GM12892 (cell line): ENCODE data around the gene ADO.

Experiments
- DNase-seq: peaks from one replicate; pipeline ENCODE4 v3.0.0; 2011; ENCODE audit not compliant: insufficient read length
- FAIRE-seq: peaks from 2 replicates; lab custom pipeline; 2011; peaks lifted over from hg19 to GRCh38; lab: Jason Lieb, UNC
- POLR2A ChIP-seq: IDR thresholded peaks from 2 replicates; pipeline ENCODE4 v1.6.1; 2011; ENCODE audit warnings: low read depth, low read length, control low read depth
- POLR2AphosphoS5 ChIP-seq: IDR thresholded peaks from 2 replicates; pipeline ENCODE4 v1.6.1; 2011; ENCODE audit warnings: low read depth, low read length, control low read depth
- TAF1 ChIP-seq: IDR thresholded peaks from 2 replicates; pipeline ENCODE4 v1.6.1; 2011; ENCODE audit warnings: low read depth, mild to moderate bottlenecking, control low read depth, low read length, borderline replicate concordance

The ADO gene

DNA sequence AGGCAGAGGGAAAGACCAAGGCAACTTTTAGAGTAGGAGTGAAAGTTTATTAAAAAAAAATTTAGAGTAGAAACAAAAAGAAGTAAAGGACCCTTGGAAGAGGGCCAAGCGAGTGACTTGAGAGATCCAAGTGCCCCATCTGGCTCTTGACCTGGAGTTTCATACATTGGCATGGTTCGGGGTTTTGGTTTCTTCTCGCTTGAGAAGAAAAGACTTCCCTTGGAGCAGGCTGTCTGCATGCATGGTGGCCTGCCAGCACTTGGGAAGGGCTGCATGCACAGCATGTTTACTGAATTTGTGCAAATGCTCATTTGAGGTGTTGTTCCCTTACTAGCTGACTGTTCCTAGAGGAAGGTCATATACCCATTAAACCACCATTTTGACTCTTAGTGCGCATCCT, 8.8 kb upstream of the ADO start:
- FAIRE-seq (no peak), DNase-seq (no peak)
- TF ChIP-seq POLR2A (no peak), POLR2AphosphoS5 (no peak), TAF1 (no peak)

DNA sequence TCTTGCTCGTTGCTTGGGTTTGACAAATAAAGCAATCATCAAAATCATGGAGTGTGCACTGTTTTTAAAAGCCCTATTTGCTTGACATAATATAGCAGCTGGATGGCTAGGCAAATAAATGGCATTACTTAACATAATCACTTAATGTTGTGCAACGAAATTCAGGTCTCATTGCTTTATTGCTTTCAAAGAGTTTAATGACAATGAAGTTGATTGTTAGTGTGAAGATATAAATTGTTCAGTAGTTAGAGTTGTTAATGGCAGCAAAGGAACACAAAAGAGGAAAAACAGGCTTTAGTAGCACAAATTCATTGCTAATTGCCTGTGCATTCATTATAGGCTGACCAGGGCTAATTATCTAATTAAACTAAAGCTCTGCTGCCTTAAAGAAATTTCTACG, 7.6 kb upstream of the ADO start:
- DNase-seq (no peak), FAIRE-seq (no peak)
- no peak for TF ChIP-seq POLR2A
- TF ChIP-seq POLR2AphosphoS5, result no peak
- no peak for TF ChIP-seq TAF1

DNA sequence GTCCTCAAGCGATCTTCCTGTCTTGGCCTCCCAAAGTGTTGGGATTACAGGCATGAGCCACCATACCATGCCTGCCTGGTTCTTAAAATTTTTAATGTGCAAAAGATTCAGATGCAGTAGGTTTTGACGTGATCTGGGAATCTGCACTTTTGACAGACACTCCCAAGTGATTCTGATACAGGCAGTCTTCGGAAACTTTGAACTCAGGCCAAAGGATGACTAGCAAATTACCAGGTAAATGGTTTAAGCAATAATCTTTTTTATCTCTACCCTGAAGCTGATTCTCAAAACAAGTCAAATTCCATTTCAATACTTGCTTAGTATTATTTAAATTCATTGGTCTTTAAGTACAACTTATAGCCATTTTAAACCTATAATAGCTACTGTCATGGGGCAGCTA, 2.6 kb upstream of the ADO start:
- TF ChIP-seq POLR2AphosphoS5, result no peak
- no peak for TF ChIP-seq TAF1
- no peak for TF ChIP-seq POLR2A
- no peak for FAIRE-seq
- no peak for DNase-seq

DNA sequence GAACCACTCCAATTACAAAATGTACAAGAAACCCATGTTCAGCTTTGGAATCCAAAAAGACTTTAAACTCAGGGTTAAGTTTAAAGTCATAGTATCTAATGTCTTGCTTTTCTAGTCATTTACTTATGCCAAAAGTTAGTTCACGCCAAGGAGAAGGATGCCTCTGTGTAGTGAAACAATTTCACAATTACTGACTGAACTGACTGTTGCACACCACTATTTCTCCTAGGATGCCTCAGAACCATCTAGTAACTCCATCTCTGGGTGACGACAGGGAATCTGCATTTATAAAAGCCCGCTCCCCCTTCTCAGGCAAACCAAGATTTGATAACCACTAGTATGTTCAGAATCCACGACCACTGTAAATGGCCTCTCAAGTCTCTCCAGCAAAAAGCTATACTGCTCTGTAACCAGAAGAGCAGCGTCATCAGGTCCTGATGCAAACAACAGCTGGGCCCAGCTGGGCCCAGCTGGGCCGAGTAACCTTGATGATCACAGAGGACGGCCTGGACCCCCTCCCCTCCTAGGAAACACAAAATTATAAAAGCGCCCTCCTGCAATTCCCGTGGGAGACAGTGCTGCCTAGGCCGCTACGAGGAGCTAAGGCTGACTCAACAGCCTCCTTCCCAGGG, 680 bp upstream of the ADO start:
- peak; percentile 82 for FAIRE-seq
- no peak for DNase-seq
- TF ChIP-seq TAF1, result no peak
- TF ChIP-seq POLR2AphosphoS5, result no peak
- TF ChIP-seq POLR2A, result no peak

DNA sequence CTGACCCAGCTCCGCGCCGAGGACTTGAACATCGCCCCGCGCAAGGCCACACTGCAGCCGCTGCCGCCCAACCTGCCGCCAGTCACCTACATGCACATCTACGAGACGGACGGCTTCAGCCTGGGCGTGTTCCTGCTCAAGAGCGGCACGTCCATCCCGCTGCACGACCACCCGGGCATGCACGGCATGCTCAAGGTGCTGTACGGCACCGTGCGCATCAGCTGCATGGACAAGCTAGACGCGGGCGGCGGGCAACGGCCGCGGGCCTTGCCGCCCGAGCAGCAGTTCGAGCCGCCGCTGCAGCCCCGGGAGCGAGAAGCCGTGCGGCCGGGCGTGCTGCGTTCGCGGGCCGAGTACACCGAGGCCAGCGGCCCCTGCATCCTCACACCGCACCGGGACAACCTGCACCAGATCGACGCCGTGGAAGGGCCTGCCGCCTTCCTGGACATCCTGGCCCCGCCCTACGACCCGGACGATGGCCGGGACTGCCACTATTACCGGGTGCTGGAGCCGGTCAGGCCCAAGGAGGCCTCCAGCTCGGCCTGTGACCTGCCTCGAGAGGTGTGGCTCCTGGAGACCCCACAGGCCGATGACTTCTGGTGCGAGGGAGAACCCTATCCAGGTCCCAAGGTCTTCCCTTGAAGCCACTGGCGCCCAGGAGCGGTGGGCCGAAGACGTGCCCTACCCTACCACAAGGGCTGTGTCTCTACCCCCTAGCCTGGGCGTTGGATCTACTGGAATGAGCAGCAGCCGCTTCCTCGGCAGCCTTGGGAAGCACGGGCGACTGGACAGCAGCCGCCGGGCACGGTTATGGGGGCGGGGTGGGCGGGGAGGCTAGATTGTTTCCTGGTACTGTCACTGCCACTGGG, 945 bp downstream of the ADO start:
- no peak for DNase-seq
- peak; percentile 77 for FAIRE-seq
- TF ChIP-seq POLR2AphosphoS5, result no peak
- TF ChIP-seq POLR2A, result no peak; the same call in 1 of the 2 replicates
- no peak for TF ChIP-seq TAF1

DNA sequence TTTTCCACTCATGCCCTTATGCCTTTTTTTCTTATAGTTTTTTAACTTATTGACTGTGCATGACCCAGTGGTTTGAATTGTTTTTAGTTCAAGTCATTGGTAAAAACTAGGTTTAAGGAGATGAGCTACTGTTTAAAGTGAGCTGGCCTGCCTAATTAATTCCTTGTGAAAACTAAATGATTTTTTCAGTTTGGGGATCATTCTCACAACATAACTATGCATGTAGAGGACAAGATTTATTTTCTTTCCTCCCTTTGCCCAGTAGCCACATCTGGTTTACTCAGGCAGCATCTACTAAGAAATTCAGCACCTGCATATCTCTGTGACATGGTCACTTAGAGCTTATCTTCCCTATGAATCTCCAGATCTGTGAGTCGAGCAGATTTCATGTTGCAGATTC, 1.7 kb downstream of the ADO start:
- DNase-seq (no peak), FAIRE-seq (no peak)

DNA sequence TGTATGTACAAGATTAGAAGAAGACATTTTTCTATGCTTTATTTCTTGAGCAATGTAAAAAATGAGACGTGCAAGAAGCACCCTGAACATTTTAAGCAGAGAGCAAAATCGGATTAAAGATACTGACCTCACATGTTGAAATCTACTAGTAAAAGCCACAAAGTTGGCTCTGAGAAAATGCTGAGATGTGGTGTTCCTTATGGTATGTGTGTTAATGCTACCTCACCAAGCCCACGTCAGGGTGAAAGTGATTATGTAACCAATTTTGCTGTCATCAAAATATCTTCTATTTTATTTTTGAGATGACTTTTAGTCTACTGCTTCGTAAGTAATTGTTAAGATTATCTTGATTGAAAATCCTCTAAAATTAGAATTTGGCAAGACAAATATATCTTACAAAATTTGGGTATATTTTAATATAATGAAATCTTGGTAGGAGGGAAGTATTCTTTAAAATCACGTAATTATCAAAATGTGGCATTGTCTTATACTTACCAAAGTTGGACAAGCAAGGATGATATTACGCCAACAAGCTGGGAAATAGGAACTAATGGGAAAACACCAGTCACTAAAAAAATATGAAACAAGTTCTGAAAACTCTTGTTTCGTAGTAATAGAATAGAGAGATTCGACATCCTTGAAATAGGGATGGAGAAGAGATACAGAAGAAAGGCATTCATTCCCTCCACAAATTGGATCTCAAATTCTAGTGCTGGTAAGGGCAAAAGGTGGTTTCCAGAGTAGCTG, 5.8 kb downstream of the ADO start:
- DNase-seq (no peak), FAIRE-seq (peak; percentile 54)
- no peak; the same call in 1 of the 2 replicates for TF ChIP-seq POLR2A
- TF ChIP-seq TAF1, result no peak
- no peak for TF ChIP-seq POLR2AphosphoS5

More for the DNA sequence above, 1.7 kb downstream of the ADO start:
- TF ChIP-seq TAF1 (no peak), POLR2A (no peak), POLR2AphosphoS5 (no peak)

DNA sequence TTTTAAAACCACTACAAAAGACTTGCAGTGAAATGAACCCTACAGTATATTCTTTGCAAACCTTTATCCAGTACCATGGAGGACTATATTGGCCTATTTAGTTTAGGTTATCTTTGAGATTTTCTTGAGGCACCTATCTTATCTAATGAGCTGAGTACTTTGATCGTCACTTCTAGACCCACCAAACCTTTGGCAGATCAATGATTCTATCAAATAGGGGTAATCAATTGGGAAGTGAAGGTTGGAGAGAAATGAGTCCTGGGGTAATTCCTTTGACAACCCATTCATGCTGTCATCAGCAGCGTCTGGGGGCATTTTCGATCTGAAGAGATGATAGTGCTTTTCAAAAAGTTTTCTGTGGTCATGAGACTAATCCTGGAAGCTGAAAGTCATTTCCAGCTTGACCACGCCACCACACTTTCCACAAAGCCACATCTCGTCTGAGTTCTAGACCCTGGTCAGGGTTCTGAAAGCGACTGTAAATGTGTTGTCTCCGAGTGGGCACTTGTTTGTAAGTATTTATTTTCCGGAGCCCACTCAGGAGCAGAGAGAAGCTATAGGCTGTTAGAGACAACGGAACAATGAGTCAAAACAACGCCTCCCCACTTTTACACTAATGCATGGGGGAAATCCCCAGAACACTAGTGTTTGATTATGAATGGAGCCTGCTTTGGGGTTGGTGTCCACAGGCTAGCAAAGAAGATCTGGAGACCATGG, 6.8 kb downstream of the ADO start:
- DNase-seq, result peak; percentile 42
- TF ChIP-seq TAF1 (peak; percentile 39; the same call in 1 of the 2 replicates), POLR2AphosphoS5 (peak; percentile 94), POLR2A (peak; percentile 74)
- peak; percentile 97 for FAIRE-seq

DNA sequence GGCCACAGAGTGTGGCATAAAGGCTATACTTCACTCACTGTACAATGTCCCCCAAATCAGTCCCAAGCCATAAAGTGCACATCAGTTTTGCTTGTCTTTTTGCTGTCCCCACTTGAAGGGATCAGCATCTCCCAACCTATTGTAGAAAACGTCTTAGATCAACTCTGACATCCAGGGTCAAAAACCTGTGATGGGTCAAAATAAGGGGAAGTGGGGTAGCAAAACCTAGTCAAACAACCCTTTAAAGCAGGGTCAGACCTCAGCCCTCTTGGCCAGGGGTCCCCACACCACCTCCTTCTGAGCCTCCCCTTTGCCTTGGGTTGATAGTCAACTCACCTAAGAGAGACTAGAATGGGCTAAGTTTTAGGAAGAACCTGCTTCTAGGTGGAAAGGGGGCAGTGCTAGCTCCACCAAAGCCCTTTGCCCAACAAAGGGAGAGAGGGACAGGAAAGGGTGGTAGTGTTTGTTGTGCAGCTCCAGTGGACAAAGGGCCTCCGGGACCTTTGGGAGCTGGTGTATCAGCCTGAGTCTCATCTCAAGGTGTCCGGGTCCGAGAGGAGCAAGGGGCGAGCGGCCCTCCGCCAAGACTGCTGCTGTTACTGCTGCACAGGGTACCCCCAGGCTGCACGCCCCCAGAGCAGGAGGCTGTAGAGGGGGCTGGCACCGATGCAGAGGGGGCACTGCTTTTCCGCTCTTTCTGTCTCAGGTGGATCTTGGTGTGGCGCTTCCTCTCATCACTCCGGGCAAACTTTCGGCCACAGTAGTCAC, 8.3 kb downstream of the ADO start:
- FAIRE-seq (no peak), DNase-seq (no peak)
- no peak; the same call in none of the 2 replicates for TF ChIP-seq POLR2A
- 0 out of 2 replicates have a peak, but pooled peaks have one; percentile 2 for TF ChIP-seq POLR2AphosphoS5

DNA sequence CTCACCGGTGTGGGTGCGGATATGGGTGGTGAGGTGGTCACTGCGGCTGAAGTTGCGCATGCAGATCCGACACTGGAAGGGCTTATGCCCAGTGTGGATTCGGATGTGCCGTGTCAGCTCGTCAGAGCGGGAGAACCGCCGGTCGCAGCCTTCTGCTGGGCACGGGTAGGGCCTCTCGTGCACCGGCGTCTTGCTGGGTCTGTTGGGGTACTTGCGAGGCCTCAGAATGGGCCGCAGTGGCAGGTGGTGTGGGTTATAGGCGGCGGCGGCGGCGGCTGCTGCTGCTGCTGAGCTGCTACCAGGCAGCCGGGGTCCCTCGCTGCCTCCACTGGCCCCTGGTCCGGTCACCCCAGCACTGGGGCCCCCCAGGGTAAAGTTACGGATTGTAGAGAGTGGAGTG, 8.9 kb downstream of the ADO start:
- no peak for FAIRE-seq
- TF ChIP-seq POLR2A (no peak; the same call in 1 of the 2 replicates), TAF1 (no peak), POLR2AphosphoS5 (no peak)
- no peak for DNase-seq
